Measurements from ENCODE around the gene BARHL2. TPM values are rescaled to one million over a fixed set of nuclear protein-coding genes. Genes with fewer than 3 reads are reported as not detected.

BARHL2 gene
- polyA plus RNA-seq, 2 of the 4 experiments (the other 2 are of a cell fraction), result not detected

GRCh38 chr1:90732136-90732535, 15.0 kb upstream of the BARHL2 start:
- Histone ChIP-seq H3K4me3 (no peak overlapping the region), H3K9me3 (no peaks in the 10 kb centered on the region), H3K4me2 (no peak overlapping the region), H3K4me1 (no peaks in the 10 kb centered on the region), H3K27ac (no peak overlapping the region)
- ChIA-PET POLR2A (no interaction called here), CTCF (interaction anchor here (1.4 kb wide), 1 partner anchor 11 kb away, joined by 5 read pairs; no protein-coding TSS in a partner anchor)
- DNase-seq (ENCODE audit: low read depth in 1 of 2, low spot score in 1 of 2) (no peak), ATAC-seq (no peak), FAIRE-seq (no peak)
- WGBS (ENCODE audit: missing lambda C conversion rate), result 45% methylated on average over 3 of the region's 3 CpGs
- TF ChIP-seq CHD2 (IDR thresholded peaks at IDR 0.05; ENCODE audit: low read length, partially characterized antibody) (no peak), ZNF302 (CRISPR knock-in tag; IDR thresholded peaks at IDR 0.05) (no peak), ZC3H11A (IDR thresholded peaks at IDR 0.05) (no peak), MAFK (IDR thresholded peaks at IDR 0.05; ENCODE audit: partially characterized antibody) (no peak), FOXS1 (CRISPR knock-in tag; IDR thresholded peaks at IDR 0.05) (no peak), ESRRA (IDR thresholded peaks at IDR 0.05; ENCODE audit: borderline replicate concordance, low read length) (no peak), ELK1 (IDR thresholded peaks at IDR 0.05; ENCODE audit: low read depth, low read length) (no peak), JUN (IDR thresholded peaks at IDR 0.05) (no peak), HMGXB4 (CRISPR knock-in tag; IDR thresholded peaks at IDR 0.05; ENCODE audit: borderline replicate concordance) (no peak), ZSCAN20 (CRISPR knock-in tag; IDR thresholded peaks at IDR 0.05) (no peak)

- ChIA-PET POLR2A (no interaction called here), CTCF (interaction anchor here (1.4 kb wide), 1 partner anchor 10 kb away, joined by 5 read pairs; no protein-coding TSS in a partner anchor)
- no peak overlapping the region for H3K27ac ChIP-seq
- WGBS (ENCODE audit: missing lambda C conversion rate), result 70% methylated on average over 6 of the region's 6 CpGs
- H3K4me3 ChIP-seq, result no peak overlapping the region
- no peak for TF ChIP-seq TFCP2L1 (CRISPR knock-in tag; IDR thresholded peaks at IDR 0.05)
- TF ChIP-seq FOSL2 (IDR thresholded peaks at IDR 0.05), result no peak
- TF ChIP-seq FOSL2 (CRISPR knock-in tag; IDR thresholded peaks at IDR 0.05), result no peak
- no peak for TF ChIP-seq HDAC2 (IDR thresholded peaks at IDR 0.05)
- no peak for TF ChIP-seq GATA3 (IDR thresholded peaks at IDR 0.05; ENCODE audit: borderline replicate concordance)
- TF ChIP-seq CHD2 (IDR thresholded peaks at IDR 0.05; ENCODE audit: low read length, partially characterized antibody), result no peak
- TF ChIP-seq SREBF2 (IDR thresholded peaks at IDR 0.05), result no peak
- no peak for TF ChIP-seq RFX5 (IDR thresholded peaks at IDR 0.05)
- no peak for TF ChIP-seq REST (IDR thresholded peaks at IDR 0.05)
- no peak for TF ChIP-seq TP53 (CRISPR knock-in tag; IDR thresholded peaks at IDR 0.05)
- TF ChIP-seq SMC3 (IDR thresholded peaks at IDR 0.05), result no peak
- no peak for TF ChIP-seq CBX2 (IDR thresholded peaks at IDR 0.05; ENCODE audit: borderline replicate concordance, low read depth)
- no peak for TF ChIP-seq BCL3 (IDR thresholded peaks at IDR 0.05)
- no peak for TF ChIP-seq ATOH8 (CRISPR knock-in tag; IDR thresholded peaks at IDR 0.05; ENCODE audit: low read depth)
- TF ChIP-seq JUNB (IDR thresholded peaks at IDR 0.05), result no peak
- DNase-seq (ENCODE audit: low read depth in 1 of 2, low spot score in 1 of 2) (no peak), FAIRE-seq (no peak), ATAC-seq (no peak)
- H3K4me2 ChIP-seq, result no peak overlapping the region
- H3K9me3 ChIP-seq, result no peaks in the 10 kb centered on the region
- H3K4me1 ChIP-seq, result no peaks in the 10 kb centered on the region
Measured at GRCh38 chr1:90731382-90732050, 14.4 kb upstream of the BARHL2 start.

Measured in A549 (cell line).